WERI-Rb-1 (cell line): Measurements from ENCODE around the gene SLC7A6.

Source experiments
- DNase-seq: peaks from one replicate; pipeline ENCODE4 v3.0.0-alpha.2; 2020
- H3K27ac ChIP-seq: fragments of 250-450 bp; sonication (Bioruptor Pico); 2 replicates; pipeline ENCODE4 v1.5.1; 2020; ENCODE audit warnings: mild to moderate bottlenecking, moderate library complexity
- H3K27me3 ChIP-seq: fragments of 250-450 bp; sonication (Bioruptor Pico); 2 replicates; pipeline ENCODE4 v1.5.1; 2021; ENCODE audit warnings: mild to moderate bottlenecking, low read depth, moderate library complexity; ENCODE audit not compliant: insufficient read depth, severe bottlenecking
- H3K36me3 ChIP-seq: fragments of 250-450 bp; sonication (Bioruptor Pico); 2 replicates; pipeline ENCODE4 v1.5.1; 2020; ENCODE audit warnings: mild to moderate bottlenecking, moderate library complexity
- H3K4me3 ChIP-seq: 2 replicates; pipeline ENCODE4 v1.5.1; 2011; ENCODE audit warnings: low read depth, mild to moderate bottlenecking, control low read depth, low read length
- H3K9me3 ChIP-seq: fragments of 250-450 bp; sonication (Bioruptor Pico); 2 replicates; pipeline ENCODE4 v1.5.1; 2021; ENCODE audit warnings: mild to moderate bottlenecking, moderate library complexity; ENCODE audit not compliant: severe bottlenecking
- TF ChIP-seq, protein P1 (sequence below): IDR thresholded peaks from 2 replicates; pipeline ENCODE4 v1.5.1; 2011; ENCODE audit warnings: low read depth, mild to moderate bottlenecking, control low read depth, inconsistent platforms, low read length

SLC7A6 gene

DNA sequence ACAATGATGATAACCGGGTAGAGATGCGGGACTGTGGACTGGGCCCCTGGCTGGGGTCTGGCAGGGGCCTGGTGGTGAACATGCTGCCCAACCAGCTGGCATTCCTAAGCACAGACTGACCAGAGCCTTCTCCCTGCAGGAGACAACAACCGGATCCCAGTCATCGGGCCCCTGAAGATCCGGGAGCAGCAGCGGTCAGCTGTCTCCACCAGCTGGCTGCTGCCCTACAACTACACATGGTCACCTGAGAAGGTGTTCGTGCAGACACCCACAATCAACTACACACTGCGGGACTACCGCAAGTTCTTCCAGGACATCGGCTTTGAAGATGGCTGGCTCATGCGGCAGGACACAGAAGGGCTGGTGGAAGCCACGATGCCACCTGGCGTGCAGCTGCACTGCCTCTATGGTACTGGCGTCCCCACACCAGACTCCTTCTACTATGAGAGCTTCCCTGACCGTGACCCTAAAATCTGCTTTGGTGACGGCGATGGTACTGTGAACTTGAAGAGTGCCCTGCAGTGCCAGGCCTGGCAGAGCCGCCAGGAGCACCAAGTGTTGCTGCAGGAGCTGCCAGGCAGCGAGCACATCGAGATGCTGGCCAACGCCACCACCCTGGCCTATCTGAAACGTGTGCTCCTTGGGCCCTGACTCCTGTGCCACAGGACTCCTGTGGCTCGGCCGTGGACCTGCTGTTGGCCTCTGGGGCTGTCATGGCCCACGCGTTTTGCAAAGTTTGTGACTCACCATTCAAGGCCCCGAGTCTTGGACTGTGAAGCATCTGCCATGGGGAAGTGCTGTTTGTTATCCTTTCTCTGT, 5.1 kb upstream of the SLC7A6 start:
- H3K27ac ChIP-seq: no peak overlapping the region
- no peak for DNase-seq

GRCh38 chr16:68263559-68264127, 683 bp upstream of the SLC7A6 start:
- no peaks in the 10 kb centered on the region for H3K27me3 ChIP-seq
- H3K4me3 ChIP-seq: peak overlapping the region; percentile 85
- H3K27ac ChIP-seq: peak overlapping the region; percentile 68
- no peaks in the 10 kb centered on the region for H3K9me3 ChIP-seq
- DNase-seq: no peak
- TF ChIP-seq, protein P1, sequence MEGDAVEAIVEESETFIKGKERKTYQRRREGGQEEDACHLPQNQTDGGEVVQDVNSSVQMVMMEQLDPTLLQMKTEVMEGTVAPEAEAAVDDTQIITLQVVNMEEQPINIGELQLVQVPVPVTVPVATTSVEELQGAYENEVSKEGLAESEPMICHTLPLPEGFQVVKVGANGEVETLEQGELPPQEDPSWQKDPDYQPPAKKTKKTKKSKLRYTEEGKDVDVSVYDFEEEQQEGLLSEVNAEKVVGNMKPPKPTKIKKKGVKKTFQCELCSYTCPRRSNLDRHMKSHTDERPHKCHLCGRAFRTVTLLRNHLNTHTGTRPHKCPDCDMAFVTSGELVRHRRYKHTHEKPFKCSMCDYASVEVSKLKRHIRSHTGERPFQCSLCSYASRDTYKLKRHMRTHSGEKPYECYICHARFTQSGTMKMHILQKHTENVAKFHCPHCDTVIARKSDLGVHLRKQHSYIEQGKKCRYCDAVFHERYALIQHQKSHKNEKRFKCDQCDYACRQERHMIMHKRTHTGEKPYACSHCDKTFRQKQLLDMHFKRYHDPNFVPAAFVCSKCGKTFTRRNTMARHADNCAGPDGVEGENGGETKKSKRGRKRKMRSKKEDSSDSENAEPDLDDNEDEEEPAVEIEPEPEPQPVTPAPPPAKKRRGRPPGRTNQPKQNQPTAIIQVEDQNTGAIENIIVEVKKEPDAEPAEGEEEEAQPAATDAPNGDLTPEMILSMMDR: no peak
- H3K36me3 ChIP-seq: no peaks in the 10 kb centered on the region; the same call in none of the 2 replicates

More for the DNA sequence above, 5.1 kb upstream of the SLC7A6 start:
- Histone ChIP-seq H3K4me3 (no peak overlapping the region), H3K9me3 (no peaks in the 10 kb centered on the region), H3K36me3 (no peaks in the 10 kb centered on the region; the same call in none of the 2 replicates), H3K27me3 (no peaks in the 10 kb centered on the region)
- TF ChIP-seq, protein P1: no peak

GRCh38 chr16:68265078-68265920, 973 bp downstream of the SLC7A6 start:
- H3K27ac ChIP-seq: peak overlapping the region; percentile 68
- H3K9me3 ChIP-seq: no peaks in the 10 kb centered on the region
- peak overlapping the region; percentile 85 for H3K4me3 ChIP-seq
- no peaks in the 10 kb centered on the region for H3K36me3 ChIP-seq
- TF ChIP-seq, protein P1: no peak
- H3K27me3 ChIP-seq: no peaks in the 10 kb centered on the region
- no peak for DNase-seq

- TF ChIP-seq, protein P1: no peak
- Histone ChIP-seq H3K36me3 (no peaks in the 10 kb centered on the region; the same call in 1 of the 2 replicates), H3K27me3 (no peaks in the 10 kb centered on the region), H3K27ac (peak overlapping the region; percentile 36), H3K9me3 (no peaks in the 10 kb centered on the region), H3K4me3 (no peak overlapping the region)
- peak; percentile 62 for DNase-seq
These were observed 3.5 kb downstream of the SLC7A6 start for GRCh38 chr16:68267612-68268405.

DNA sequence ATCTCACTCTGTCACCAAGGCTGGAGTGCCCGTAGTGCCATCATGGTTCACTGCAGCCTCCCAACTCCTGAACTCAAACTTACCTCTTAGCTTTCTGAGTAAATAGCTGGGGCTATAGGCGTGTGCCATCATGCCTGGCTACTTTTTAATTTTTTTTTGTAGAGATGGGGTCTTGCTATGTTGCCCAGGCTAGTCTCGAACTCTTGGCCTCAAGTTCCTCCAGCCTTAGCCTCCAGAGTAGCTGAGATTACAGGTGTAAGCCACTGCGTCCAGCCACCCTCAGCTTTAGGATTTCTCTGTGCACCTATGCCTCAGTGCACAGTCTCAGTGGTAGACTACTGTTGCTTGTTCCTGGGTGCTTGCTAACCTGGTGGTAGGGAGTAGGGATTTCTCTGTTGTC, 5.5 kb downstream of the SLC7A6 start:
- Histone ChIP-seq H3K27me3 (no peaks in the 10 kb centered on the region), H3K9me3 (no peaks in the 10 kb centered on the region), H3K27ac (no peak overlapping the region), H3K36me3 (peaks cover 10% of the 10 kb centered on the region), H3K4me3 (no peak overlapping the region)
- TF ChIP-seq, protein P1: no peak
- DNase-seq: no peak
